ENCODE measurements around the gene CAPS2. TPM values are rescaled to one million over a fixed set of nuclear protein-coding genes. Genes with fewer than 3 reads are reported as not detected.
A peak's percentile ranks its signal among the peaks of the same experiment; 100 is the strongest.
"Not testable (repeated sequence)": the region's sequence is repeated elsewhere in the genome, so short reads cannot be mapped to it uniquely, and the experiment has no call there.

Gene CAPS2
- total RNA-seq: 1 to 10 TPM; 5.6 to 5.9 TPM
- long read RNA-seq, partial matches to known transcripts: 1 of 2 reads
- long read RNA-seq, other reads (novel, unspliced or antisense): 0 of 2 reads

GRCh38 chr12:75329918-75330826, at the start of gene CAPS2:
Gene CAPS2, minus strand, starts transcription at chr12:75330324. Its CDS starts 3,826 bp downstream, at chr12:75326498.
- DNase-seq (peak; percentile 74 to 86), ATAC-seq (peak; percentile 98)
- intact Hi-C loops (cut with DNase I, micrococcal nuclease): loop anchor here in 1 of 2 donors (5.0 to 10.0 kb wide), 2 partner anchors 55 to 177 kb away; no protein-coding TSS in a partner anchor

GRCh38 chr12:75378354-75378753, 48.2 kb upstream of the CAPS2 start:
- intact Hi-C loops (cut with DNase I, micrococcal nuclease): no loop called here
- ATAC-seq (no peak), DNase-seq (no peak)

- DNase-seq (no peak), ATAC-seq (no peak)
- intact Hi-C loops (cut with DNase I, micrococcal nuclease): no loop called here
These were observed 44.8 kb upstream of the CAPS2 start for GRCh38 chr12:75374971-75375370.

- ATAC-seq (no peak), DNase-seq (no peak)
- intact Hi-C loops (cut with DNase I, micrococcal nuclease): no loop called here
These were observed 36.5 kb upstream of the CAPS2 start for GRCh38 chr12:75366629-75367028.

GRCh38 chr12:75364919-75365318, 34.8 kb upstream of the CAPS2 start:
- ATAC-seq (no peak), DNase-seq (no peak)
- intact Hi-C loops (cut with DNase I, micrococcal nuclease): no loop called here

- no peak for DNase-seq
- ATAC-seq: no peak
- intact Hi-C loops (cut with DNase I, micrococcal nuclease): no loop called here
These were observed 31.3 kb upstream of the CAPS2 start for GRCh38 chr12:75361408-75361807.

GRCh38 chr12:75360920-75361319, 30.8 kb upstream of the CAPS2 start:
- ATAC-seq (no peak), DNase-seq (no peak)
- intact Hi-C loops (cut with DNase I, micrococcal nuclease): no loop called here

GRCh38 chr12:75354011-75354410, 23.9 kb upstream of the CAPS2 start:
- no peak for ATAC-seq

GRCh38 chr12:75350413-75350812, 20.3 kb upstream of the CAPS2 start:
- intact Hi-C loops (cut with DNase I, micrococcal nuclease): no loop called here
- DNase-seq (no peak), ATAC-seq (no peak)

More at GRCh38 chr12:75354011-75354410, 23.9 kb upstream of the CAPS2 start:
- intact Hi-C loops (cut with DNase I, micrococcal nuclease): no loop called here
- DNase-seq: no peak

GRCh38 chr12:75349946-75350345, 19.8 kb upstream of the CAPS2 start:
- intact Hi-C loops (cut with DNase I, micrococcal nuclease): no loop called here
- ATAC-seq (no peak), DNase-seq (no peak)

GRCh38 chr12:75346215-75346614, 16.1 kb upstream of the CAPS2 start:
- intact Hi-C loops (cut with DNase I, micrococcal nuclease); ATAC-seq; DNase-seq: not testable (repeated sequence)

- intact Hi-C loops (cut with DNase I, micrococcal nuclease): no loop called here
- DNase-seq (no peak), ATAC-seq (no peak)
These were observed 15.4 kb upstream of the CAPS2 start for GRCh38 chr12:75345531-75345930.

- intact Hi-C loops (cut with DNase I, micrococcal nuclease): no loop called here
- ATAC-seq (no peak), DNase-seq (no peak)
These were observed 11.7 kb upstream of the CAPS2 start for GRCh38 chr12:75341873-75342272.

GRCh38 chr12:75337905-75338304, 7.8 kb upstream of the CAPS2 start:
- DNase-seq: no peak
- ATAC-seq: no peak
- intact Hi-C loops (cut with DNase I, micrococcal nuclease): loop anchor here in 1 of 2 donors (10.0 kb wide), 1 partner anchor 47 kb away; no protein-coding TSS in a partner anchor

GRCh38 chr12:75334384-75335030, 4.4 kb upstream of the CAPS2 start, which contains the start of gene GLIPR1L1:
Gene GLIPR1L1, plus strand, starts transcription at chr12:75334670. Its CDS starts 59 bp downstream, at chr12:75334729.
- DNase-seq: peak; percentile 68 to 88
- peak; percentile 64 for ATAC-seq
- intact Hi-C loops (cut with DNase I, micrococcal nuclease): loop anchor here in 1 of 2 donors (5.0 to 10.0 kb wide), 2 partner anchors 50 to 173 kb away; no protein-coding TSS in a partner anchor

GRCh38 chr12:75327642-75328041, 2.5 kb downstream of the CAPS2 start:
- DNase-seq: no peak
- intact Hi-C loops (cut with DNase I, micrococcal nuclease): no loop called here
- ATAC-seq: no peak

GRCh38 chr12:75323663-75324062, 6.5 kb downstream of the CAPS2 start:
- intact Hi-C loops (cut with DNase I, micrococcal nuclease): no loop called here
- ATAC-seq (no peak), DNase-seq (no peak)

GRCh38 chr12:75322464-75322863, 7.7 kb downstream of the CAPS2 start:
- ATAC-seq (no peak), DNase-seq (no peak)
- intact Hi-C loops (cut with DNase I, micrococcal nuclease): no loop called here

GRCh38 chr12:75317784-75318183, 12.3 kb downstream of the CAPS2 start:
- DNase-seq (no peak), ATAC-seq (no peak)
- intact Hi-C loops (cut with DNase I, micrococcal nuclease): no loop called here

GRCh38 chr12:75315518-75315917, 14.6 kb downstream of the CAPS2 start:
- intact Hi-C loops (cut with DNase I, micrococcal nuclease): no loop called here
- no peak for ATAC-seq
- no peak for DNase-seq

Data from left colon (tissue), 2 donors.